GM12878 (cell line): ENCODE measurements around the gene SPAG16. TPM values are rescaled to one million over a fixed set of nuclear protein-coding genes. Genes with fewer than 3 reads are reported as not detected.

Experiments used
- ASH2L ChIP-seq: fragments of 300-600, 200-600 bp; sonication (generic); IDR thresholded peaks from 2 replicates; pipeline ENCODE4 v1.6.1; 2017; ENCODE audit warnings: low read depth, mild to moderate bottlenecking, borderline replicate concordance
- ATF3 ChIP-seq: IDR thresholded peaks from 2 replicates; pipeline ENCODE4 v1.6.1; 2011; ENCODE audit warnings: low read depth, mild to moderate bottlenecking, low read length, moderate library complexity, borderline replicate concordance; ENCODE audit errors: extremely low read depth
- ATF7 ChIP-seq: fragments of 450-650 bp; IDR thresholded peaks from 2 replicates; pipeline ENCODE4 v1.6.1; 2016; ENCODE audit warnings: low read depth, mild to moderate bottlenecking
- BCL11A ChIP-seq: IDR thresholded peaks from 2 replicates; pipeline ENCODE4 v1.6.1; 2011; ENCODE audit warnings: low read depth, low read length
- CREB1 ChIP-seq: IDR thresholded peaks from 2 replicates; pipeline ENCODE4 v1.6.1; 2012; ENCODE audit warnings: low read depth, mild to moderate bottlenecking, inconsistent platforms
- FOS ChIP-seq: IDR thresholded peaks from 3 replicates; pipeline ENCODE4 v1.6.1; 2011; ENCODE audit warnings: borderline replicate concordance; ENCODE audit not compliant: insufficient read length; ENCODE audit errors: extremely low read depth
- FOXK2 ChIP-seq: fragments of 450-650 bp; IDR thresholded peaks from 2 replicates; pipeline ENCODE4 v1.6.1; 2017; ENCODE audit warnings: mild to moderate bottlenecking, moderate library complexity
- HCFC1 ChIP-seq: fragments of 150-350 bp; IDR thresholded peaks from 2 replicates; pipeline ENCODE4 v1.6.1; 2014; ENCODE audit warnings: low read length
- IKZF1 ChIP-seq: fragments of 450-650 bp; conservative IDR thresholded peaks from 2 replicates; pipeline ENCODE4 v1.6.1; 2017; ENCODE audit warnings: antibody characterized with exemption, mild to moderate bottlenecking
- LARP7 ChIP-seq: fragments of 450-650 bp; IDR thresholded peaks from 2 replicates; pipeline ENCODE4 v1.6.1; 2017; ENCODE audit warnings: mild to moderate bottlenecking
- MTA2 ChIP-seq: fragments of 450-650 bp; IDR thresholded peaks from 2 replicates; pipeline ENCODE4 v1.6.1; 2016; ENCODE audit warnings: low read depth, mild to moderate bottlenecking, moderate library complexity
- NFYB ChIP-seq: IDR thresholded peaks from 2 replicates; pipeline ENCODE4 v1.6.1; 2011; ENCODE audit warnings: low read depth, mild to moderate bottlenecking, low read length, improper control_type of control experiment, moderate library complexity; ENCODE audit not compliant: insufficient read depth
- RELB ChIP-seq: fragments of 450-650 bp; IDR thresholded peaks from 2 replicates; pipeline ENCODE4 v1.6.1; 2017; ENCODE audit warnings: low read depth, mild to moderate bottlenecking, moderate library complexity
- RUNX3 ChIP-seq: IDR thresholded peaks from 2 replicates; pipeline ENCODE4 v1.6.1; 2012; ENCODE audit warnings: low read length, inconsistent platforms
- SIN3A ChIP-seq: IDR thresholded peaks from 2 replicates; pipeline ENCODE4 v1.6.1; 2012; ENCODE audit warnings: low read depth, low read length, improper control_type of control experiment
- SREBF1 ChIP-seq: IDR thresholded peaks from 2 replicates; pipeline ENCODE4 v1.6.1; 2012; ENCODE audit warnings: mild to moderate bottlenecking, low read length
- SUZ12 ChIP-seq: fragments of 200-600 bp; sonication (generic); IDR thresholded peaks from one replicate; pipeline ENCODE4 v1.6.1; 2018; ENCODE audit warnings: antibody characterized with exemption, mild to moderate bottlenecking; ENCODE audit not compliant: unreplicated experiment
- TCF3 ChIP-seq: IDR thresholded peaks from 2 replicates; pipeline ENCODE4 v1.6.1; 2012; ENCODE audit warnings: low read depth, mild to moderate bottlenecking, low read length, borderline replicate concordance; ENCODE audit not compliant: insufficient read depth
- TCF7 ChIP-seq: IDR thresholded peaks from 2 replicates; pipeline ENCODE4 v1.6.1; 2014; ENCODE audit warnings: antibody characterized with exemption, borderline replicate concordance
- WRNIP1 ChIP-seq: IDR thresholded peaks from 2 replicates; pipeline ENCODE4 v1.6.1; 2011; ENCODE audit warnings: low read depth, low read length, improper control_type of control experiment, borderline replicate concordance
- YBX1 ChIP-seq: fragments of 450-650 bp; IDR thresholded peaks from 2 replicates; pipeline ENCODE4 v1.6.1; 2016; ENCODE audit warnings: antibody characterized with exemption
- YY1 ChIP-seq: IDR thresholded peaks from 2 replicates; pipeline ENCODE4 v1.6.1; 2011; ENCODE audit warnings: low read depth, mild to moderate bottlenecking, low read length
- ZBTB11 ChIP-seq: fragments of 450-650 bp; formaldehyde crosslinking; IDR thresholded peaks from 2 replicates; pipeline ENCODE4 v1.5.0; 2022; ENCODE audit warnings: mild to moderate bottlenecking, missing genetic modification characterization
- ZNF274 ChIP-seq: IDR thresholded peaks from one replicate; pipeline ENCODE4 v1.8.0; 2011; ENCODE audit not compliant: insufficient read length, insufficient read depth
- ZNF384 ChIP-seq: IDR thresholded peaks from 2 replicates; pipeline ENCODE4 v1.6.1; 2012; ENCODE audit warnings: low read depth, mild to moderate bottlenecking, low read length, improper control_type of control experiment, borderline replicate concordance
- ZNF622 ChIP-seq: fragments of 450-650 bp; IDR thresholded peaks from 2 replicates; pipeline ENCODE4 v1.6.1; 2017; ENCODE audit warnings: mild to moderate bottlenecking, inconsistent platforms
- ZSCAN29 ChIP-seq: fragments of 450-650 bp; IDR thresholded peaks from 2 replicates; pipeline ENCODE4 v1.6.1; 2017; ENCODE audit warnings: mild to moderate bottlenecking, moderate library complexity
- polyA plus RNA-seq, 11 experiments: library from polyadenylated mRNA; depleted of rRNA in 4 of 11; unstranded in 6 of 11; stranded (reverse) in 5 of 11; fragments of >200 nt; fragmentation: Nextera tagmentation in 4 of 11; fragmentation: Illumina TruSeq in 1 of 11; extraction: Ambion mirVana in 4 of 11; extraction: Trizol in 1 of 11; gene quantifications; 1 replicate in 1 of 11; 2 replicates in 10 of 11; pipeline versions ENCODE4 v1.2.1 to v1.2.3, GENCODE V29; 2011 to 2016; ENCODE audit warnings: inconsistent platforms in 2 of 11, missing spikeins in 2 of 11, low read depth in 1 of 11
- total RNA-seq, 4 experiments: library from RNA; depleted of rRNA in 3 of 4; stranded (reverse); fragments of >200 nt in 3 of 4; fragmentation: Illumina TruSeq in 1 of 4; extraction: Trizol in 1 of 4; gene quantifications; 2 replicates each; pipeline versions ENCODE4 v1.2.1 to v1.2.3, GENCODE V29; 2013 to 2021

The SPAG16 gene
- total and polyA plus RNA-seq, 10 of the 15 experiments (the other 5 are each of a cell fraction or from before 2014, with no cell fraction given): 6.0 to 25.0 (median 15.2) TPM

GRCh38 chr2:213284105-213285090 lies at the start of gene SPAG16 (continued):
- TF ChIP-seq WRNIP1: no peak
- 0 out of 2 replicates have a peak, but pooled peaks have one; percentile 22 for TF ChIP-seq RUNX3
- peak; percentile 15; the same call in 1 of the 2 replicates for TF ChIP-seq FOXK2
- no peak for TF ChIP-seq FOS
- no peak for TF ChIP-seq RELB
- no peak for TF ChIP-seq TCF3
- peak; percentile 61; the same call in 1 of the 2 replicates for TF ChIP-seq IKZF1
- no peak for TF ChIP-seq MTA2
- TF ChIP-seq HCFC1: peak; percentile 59
- TF ChIP-seq ATF7: 0 out of 2 replicates have a peak, but pooled peaks have one; percentile 22
- TF ChIP-seq ZNF622: no peak
- peak; percentile 93; the same call in 1 of the 2 replicates for TF ChIP-seq SIN3A
- peak; percentile 64; the same call in 1 of the 2 replicates for TF ChIP-seq CREB1
- no peak for TF ChIP-seq ZSCAN29
- TF ChIP-seq ASH2L: peak; percentile 35; the same call in 1 of the 2 replicates
- TF ChIP-seq LARP7: peak; percentile 84; the same call in 1 of the 2 replicates
- TF ChIP-seq ZBTB11 (CRISPR knock-in tag): no peak
- peak; percentile 88 for TF ChIP-seq YY1
- TF ChIP-seq ATF3: no peak
- TF ChIP-seq ZNF384: no peak
- no peak for TF ChIP-seq TCF7
- no peak for TF ChIP-seq ZNF274
- TF ChIP-seq YBX1: no peak
- 0 out of 2 replicates have a peak, but pooled peaks have one; percentile 9 for TF ChIP-seq BCL11A
- TF ChIP-seq NFYB: no peak
- TF ChIP-seq SREBF1: no peak
- TF ChIP-seq SUZ12: no peak
